Measurements from ENCODE around the gene REG4.

The REG4 gene

GRCh38 chr1:119779869-119780356 lies 31.3 kb downstream of the REG4 start:
- no peak for DNase-seq (ENCODE audit: low read depth)

DNA sequence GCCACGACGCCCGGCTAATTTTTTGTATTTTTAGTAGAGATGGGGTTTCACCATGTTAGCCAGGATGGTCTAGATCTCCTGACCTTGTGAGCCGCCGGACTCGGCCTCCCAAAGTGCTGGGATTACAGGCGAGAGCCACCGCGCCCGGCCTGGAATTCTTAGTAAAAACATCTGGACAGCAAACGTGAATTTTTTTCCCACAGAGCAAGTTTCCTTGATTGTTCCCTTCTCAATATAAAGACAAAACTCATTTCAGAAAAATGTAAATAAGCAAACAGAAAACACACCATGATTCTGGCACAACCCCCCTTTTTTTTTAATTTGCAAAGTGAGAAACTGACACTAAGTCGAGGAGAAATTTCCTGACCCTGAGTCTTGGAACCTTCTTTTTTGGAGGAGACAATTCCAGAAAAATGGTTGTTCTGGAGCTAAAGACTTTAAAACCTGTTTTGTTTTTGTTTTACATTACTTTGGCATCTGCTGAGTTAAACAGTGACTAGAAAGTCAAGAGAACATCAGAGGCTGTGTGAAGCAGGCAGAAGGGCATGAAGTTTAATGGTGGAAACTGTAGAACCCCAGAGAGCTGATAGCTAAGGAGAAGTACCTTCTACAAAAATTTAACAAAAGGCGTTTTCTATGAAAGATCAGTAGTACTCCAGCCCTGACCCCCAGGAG lies 32.2 kb downstream of the REG4 start:
- no peak for DNase-seq (ENCODE audit: low read depth)

GRCh38 chr1:119778359-119778758 lies 32.9 kb downstream of the REG4 start:
- no peak for DNase-seq (ENCODE audit: low read depth)

DNA sequence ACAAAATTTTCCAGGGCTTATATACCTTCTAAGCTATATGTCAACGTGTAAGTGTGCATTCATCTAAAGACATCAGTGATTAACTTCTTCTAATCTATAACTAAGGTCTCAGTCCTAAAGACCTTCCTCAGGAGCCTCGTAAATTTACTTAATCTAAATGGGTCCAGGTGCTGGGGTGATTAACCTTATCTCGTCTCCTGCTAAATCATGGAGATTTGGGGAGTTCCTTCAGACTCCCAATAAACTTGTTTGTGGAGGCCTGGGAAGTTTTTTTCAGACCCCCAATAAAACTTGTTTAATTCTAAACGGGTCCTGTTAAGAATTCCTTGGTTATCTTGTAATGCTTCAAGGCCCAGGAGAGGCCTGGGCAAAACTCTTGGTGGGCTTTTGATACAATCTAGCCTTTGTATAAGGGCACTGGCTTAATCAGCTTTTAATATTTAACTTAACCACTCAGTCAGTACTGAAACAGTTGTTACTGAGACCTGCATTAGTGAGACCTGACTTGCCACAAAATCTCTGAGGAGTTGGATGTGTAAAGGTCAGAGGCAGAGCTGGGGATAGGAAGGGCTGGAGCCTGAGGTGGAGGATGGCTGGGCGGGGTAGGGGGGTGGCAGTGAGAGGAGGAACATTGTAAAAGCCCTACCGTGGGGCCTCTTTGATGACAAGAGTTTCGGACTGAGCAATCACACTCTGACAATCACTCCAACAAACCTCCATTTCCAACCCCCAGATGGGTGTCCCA lies 36.3 kb downstream of the REG4 start:
- no peak for DNase-seq (ENCODE audit: low read depth)

GRCh38 chr1:119773711-119774241 lies 37.5 kb downstream of the REG4 start:
- no peak for DNase-seq (ENCODE audit: low read depth)

DNA sequence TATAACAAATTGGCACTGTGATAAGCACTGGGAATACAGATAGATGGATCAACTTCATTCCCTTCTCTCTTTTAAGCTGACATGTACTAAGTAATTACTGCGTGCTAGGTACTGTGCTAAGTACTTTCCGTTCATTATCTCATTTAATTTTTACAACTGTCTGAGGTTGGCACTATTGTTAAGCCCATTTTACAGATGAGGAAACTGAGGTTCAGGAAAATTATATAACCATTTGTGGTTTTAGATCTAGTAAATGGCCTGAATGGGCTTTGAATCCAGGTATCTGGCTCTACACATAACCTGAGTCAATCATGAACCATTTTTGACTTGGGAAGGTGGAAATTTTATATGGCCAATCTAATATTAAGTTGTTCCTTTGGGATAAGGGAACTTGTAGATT lies 39.0 kb downstream of the REG4 start:
- no peak for DNase-seq (ENCODE audit: low read depth)

GRCh38 chr1:119771770-119772169 lies 39.5 kb downstream of the REG4 start:
- DNase-seq (ENCODE audit: low read depth), result no peak

- DNase-seq (ENCODE audit: low read depth), result no peak
These were observed 40.2 kb downstream of the REG4 start for GRCh38 chr1:119771016-119771415.

GRCh38 chr1:119768778-119769177 lies 42.5 kb downstream of the REG4 start, which contains the start of gene HMGCS2:
Gene HMGCS2, minus strand, starts transcription at chr1:119768905. Its CDS starts 61 bp downstream, at chr1:119768844.
- no peak for DNase-seq (ENCODE audit: low read depth)

DNA sequence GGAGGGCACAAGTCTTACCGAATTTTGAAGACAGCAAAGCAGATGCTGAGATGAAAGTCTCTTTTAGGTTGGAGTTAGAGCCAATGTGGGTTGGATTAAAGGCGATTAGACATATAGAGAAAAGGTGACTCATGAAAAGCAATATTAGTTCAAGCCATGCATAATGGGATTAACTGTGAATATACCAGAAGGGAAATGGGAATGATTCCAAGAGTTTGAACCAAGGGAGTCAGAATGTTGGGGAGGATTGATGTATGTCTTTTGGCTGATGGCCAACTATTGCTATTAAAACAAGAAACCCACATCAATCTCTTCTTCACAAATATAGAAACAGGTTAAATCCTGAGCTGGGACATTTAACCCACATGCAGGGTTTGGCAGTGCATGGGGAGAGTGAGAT lies 43.8 kb downstream of the REG4 start:
- DNase-seq (ENCODE audit: low read depth), result no peak

- DNase-seq (ENCODE audit: low read depth), result no peak
These were observed 44.9 kb downstream of the REG4 start for GRCh38 chr1:119766374-119766794.

DNA sequence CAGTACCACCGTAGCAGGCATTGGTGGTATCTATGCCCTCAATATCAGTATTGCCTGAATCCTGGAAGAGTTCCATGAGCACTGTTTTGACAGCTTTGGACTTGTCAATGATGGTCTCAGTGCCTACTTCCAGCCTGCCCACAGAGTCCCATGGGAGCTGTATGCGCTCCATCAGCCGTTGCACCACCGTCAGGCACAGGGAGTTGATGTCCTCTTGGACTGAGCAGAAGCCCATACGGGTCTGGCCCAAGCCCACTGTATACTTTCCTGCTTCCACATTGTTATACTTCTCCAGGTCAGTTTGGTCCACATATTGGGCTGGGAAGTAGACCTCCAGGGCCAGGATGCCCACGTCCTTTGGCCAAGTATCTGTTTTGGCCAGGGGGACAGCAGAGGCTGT lies 47.0 kb downstream of the REG4 start:
- no peak for DNase-seq (ENCODE audit: low read depth)

DNA sequence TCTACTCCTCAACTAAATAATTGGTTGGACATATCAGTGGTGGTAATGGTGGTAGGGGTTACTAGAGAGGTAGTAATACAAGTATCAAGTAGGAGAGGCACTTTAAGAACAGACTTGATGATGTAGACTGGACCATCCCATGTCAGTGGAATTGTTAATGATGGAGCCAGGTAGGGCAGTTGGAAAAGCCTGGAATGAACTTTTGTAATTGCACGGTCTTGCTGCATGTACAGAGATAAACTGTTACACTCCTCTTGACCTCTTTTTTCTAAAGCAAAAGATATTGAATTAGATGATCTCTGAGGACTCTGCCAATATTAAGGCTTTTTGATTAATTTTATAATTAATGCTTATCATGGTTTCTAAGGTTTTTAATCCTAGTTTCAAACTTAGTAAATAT lies 48.3 kb downstream of the REG4 start:
- no peak for DNase-seq (ENCODE audit: low read depth)

- no peak for DNase-seq (ENCODE audit: low read depth)
These were observed 48.9 kb downstream of the REG4 start for GRCh38 chr1:119762409-119762808.

GRCh38 chr1:119758584-119758983 lies 52.7 kb downstream of the REG4 start:
- DNase-seq (ENCODE audit: low read depth), result no peak

DNA sequence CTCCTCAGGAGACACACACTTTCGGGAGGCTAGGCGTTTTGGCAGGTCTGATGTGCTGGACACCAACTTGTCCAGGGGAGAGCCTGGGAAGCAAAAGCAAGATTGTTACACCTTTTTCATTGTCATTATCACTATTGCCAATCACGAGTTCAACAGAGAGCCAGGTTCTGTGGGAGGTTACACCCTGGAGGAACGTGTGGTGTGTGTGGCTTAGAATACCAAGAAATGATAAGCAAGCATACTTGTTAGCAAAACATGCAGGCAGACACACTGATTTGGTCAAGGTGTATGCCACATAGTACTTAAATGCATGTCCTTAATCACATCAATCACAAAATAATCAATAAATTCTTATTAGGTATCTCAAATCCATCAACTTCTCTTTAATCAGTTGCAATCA lies 58.7 kb downstream of the REG4 start:
- DNase-seq (ENCODE audit: low read depth), result no peak

GRCh38 chr1:119748040-119748439 lies 63.2 kb downstream of the REG4 start:
- DNase-seq (ENCODE audit: low read depth), result no peak

DNA sequence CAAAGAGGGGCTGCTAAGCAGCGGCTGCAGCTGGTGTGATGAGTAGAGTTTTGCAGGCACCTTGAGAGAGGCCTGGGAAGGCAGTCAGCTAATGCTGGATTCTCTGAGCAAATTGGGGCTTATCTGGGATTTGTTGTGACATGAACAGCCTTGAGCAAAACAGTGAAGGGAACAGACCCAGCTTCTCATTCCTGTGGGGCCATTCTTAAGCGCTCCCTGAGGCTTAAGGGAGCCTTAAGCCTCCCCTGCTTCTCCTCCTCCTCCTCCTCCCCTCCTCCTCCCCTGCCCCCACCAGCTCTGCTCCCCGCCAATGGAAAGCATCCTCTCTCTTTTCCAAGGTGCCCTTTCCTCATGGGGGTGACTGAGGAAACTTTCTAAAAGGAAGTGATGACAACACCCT lies 63.8 kb downstream of the REG4 start:
- DNase-seq (ENCODE audit: low read depth), result no peak

DNA sequence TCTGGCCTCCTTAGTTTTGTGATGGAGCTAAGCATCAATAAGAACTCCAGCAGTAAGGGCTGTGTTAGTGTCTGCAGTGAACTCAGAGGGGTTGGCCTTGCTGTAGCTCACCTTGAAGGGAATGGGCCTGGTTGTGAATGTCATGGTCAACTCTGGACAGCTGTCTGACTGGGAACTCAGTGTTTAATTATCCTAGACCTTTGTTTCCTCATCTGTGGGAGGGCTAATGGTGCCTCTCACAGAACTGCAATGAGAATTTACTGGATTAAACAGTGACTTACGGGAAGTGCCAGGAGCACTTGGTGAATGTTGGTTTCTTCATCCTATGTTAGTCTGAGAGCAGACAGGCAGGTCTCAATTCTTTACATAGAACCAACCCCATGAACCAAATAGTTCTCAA lies 66.2 kb downstream of the REG4 start:
- DNase-seq (ENCODE audit: low read depth), result no peak

DNA sequence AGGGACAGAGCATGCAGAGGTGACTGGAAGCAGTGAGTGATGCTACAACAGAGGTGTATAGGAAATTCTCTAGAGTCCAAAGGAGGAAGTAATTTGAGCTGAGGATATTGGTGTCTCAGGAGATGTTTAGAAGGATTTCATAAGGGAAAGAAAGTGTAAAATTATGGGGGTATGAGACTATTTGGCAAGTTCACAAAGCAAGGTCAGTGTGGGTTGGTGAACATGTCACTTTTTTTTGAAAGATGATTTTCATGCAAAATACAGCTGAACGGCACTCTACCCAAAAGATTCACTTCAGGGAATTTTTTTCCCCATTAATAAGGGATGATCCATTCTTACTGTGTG lies 66.7 kb downstream of the REG4 start:
- no peak for DNase-seq (ENCODE audit: low read depth)
